ENCODE results near the gene SPIRE1.

SPIRE1 gene

DNA sequence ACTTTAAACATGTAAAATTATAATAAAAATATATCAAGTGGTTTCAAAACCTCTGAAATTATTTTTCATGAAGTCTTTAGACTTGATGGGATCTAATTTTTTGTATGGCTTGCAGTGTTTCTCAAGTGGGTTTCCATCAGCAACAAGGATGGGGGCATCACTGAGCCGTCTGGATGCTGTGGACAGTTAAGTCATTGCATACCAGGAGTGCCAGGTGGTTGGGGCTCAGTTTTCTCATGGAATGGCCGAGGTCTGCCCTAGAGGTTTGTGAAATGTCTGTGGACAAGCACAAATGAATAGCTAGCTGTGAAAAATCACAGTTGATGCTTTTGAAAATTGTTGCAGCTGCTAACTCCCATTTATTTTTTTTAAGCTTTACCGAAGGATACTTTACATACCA, 248.4 kb downstream of the SPIRE1 start:
- DNase-seq = no peak

DNA sequence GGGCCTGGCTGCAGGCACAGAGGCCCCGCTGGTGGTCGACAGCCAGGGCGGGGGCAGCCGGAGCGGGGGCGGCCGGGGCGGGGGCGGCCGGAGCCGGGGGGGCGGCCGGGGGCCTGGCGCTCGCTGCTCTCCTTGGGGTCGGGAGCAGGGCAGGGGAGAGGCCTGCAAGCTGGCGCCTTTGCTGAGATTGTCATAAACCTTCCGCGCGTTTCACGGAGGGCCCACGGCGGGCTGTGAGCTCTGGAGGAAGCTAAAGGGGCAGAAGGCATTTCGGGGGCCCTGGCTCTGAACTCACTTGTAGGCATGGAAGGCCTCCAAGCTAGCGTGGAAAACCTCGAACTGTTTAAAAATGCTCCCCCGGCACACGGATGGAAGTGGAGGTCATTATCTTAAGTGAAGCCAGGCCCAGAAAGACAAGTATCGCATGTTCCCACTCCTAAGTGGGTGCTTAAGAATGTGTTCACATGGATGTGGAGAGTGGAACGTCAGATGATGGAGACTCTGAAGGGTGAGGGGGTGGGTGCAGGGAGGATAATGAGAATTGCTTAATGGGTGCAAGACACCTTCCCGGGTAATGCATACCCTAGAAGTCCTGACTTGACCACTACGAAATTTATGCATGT, 249.5 kb downstream of the SPIRE1 start:
- no peak for DNase-seq

DNA sequence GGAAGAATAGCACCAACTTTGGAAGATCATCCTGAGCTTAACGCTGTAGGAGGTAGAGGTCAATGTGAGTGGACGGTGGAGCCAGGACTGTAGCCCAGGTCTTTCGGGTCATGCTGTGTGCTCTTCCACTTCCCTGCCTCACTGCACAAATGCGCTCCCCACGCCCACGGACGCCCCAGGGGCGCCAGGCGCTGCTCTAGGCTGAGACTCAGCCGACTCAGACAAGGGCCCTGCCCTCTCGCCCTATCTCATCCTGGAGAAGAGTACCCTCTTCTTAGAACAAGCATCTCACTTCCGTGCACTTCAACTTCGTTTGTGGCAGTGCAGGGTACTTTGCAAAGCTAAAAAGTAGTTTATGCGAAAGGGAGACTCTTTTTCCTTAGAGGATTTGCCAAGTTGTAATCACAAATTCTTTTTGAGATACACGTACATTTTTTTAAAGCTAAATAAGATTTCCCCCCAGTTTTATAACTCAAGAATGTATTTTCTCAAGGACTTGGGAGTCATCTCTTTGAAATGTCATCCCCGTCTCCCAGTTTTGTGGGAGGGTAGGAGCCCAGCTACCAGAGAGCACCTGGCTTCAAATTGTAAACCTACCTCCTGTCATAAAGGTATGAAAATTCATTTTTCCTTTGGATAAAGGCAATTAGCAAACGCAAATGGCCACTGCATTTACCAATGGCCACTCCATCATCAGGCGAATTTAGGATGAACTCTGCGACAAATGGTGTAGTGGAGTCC, 251.4 kb downstream of the SPIRE1 start:
- no peak for DNase-seq

DNA sequence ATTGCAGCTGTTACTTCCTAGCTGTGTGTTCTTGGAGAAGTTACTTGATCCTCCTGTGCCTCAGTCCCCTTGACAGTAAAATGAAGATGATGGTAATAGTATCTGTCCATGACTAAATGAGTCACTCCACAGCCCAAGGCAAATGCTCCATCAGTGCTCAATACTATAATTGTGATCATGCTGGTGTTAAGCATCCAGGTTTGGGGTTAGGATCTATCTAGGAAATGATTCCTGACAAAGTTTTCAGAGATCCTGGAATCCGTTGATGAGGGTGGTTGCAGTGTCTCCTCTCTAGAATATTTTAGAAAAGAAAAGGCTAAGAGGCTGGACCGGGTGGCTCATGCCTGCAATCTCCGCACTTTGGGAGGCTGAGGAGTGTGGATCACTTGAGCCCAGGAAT, 252.8 kb downstream of the SPIRE1 start:
- no peak for DNase-seq

DNA sequence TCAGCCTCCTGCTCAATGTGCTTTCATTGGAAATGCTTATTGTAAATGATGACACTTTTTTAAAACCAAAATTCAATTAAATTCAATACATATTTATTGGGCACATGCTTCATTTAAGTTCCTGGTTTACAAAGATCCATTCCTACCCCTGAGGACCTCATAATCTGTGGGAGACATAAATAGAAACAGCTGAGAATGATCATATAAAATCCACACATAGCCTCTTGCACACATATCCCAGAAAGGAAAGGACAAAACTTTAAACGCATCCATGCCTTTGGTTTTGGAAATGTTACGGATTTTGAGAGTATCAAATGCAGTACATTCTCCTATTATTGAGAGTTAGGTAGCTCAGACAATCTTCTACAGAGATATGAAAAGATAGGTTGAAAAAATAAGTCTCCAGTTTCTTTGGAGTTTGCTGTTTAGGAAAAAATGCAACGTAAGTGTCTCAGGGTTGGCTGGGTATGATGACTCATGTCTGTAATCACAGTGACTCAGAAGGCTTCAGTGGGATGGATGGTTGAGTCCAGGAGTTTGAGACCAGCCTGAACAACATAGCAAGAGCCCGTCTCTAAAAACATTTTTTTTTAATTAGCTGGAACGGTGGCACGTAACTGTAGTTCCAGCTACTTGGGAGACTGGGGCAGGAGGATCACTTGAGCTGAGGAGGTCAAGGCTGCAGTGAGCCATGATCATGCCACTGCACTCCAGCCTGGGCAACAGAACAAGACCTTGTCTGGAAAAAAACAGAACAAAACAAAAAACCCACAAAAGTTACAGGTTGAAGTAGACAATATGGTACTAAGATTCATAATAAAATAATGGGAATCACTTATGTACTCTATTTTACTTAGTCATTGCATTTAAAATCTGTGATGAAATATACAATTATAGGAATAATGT, 254.1 kb downstream of the SPIRE1 start:
- no peak for DNase-seq

DNA sequence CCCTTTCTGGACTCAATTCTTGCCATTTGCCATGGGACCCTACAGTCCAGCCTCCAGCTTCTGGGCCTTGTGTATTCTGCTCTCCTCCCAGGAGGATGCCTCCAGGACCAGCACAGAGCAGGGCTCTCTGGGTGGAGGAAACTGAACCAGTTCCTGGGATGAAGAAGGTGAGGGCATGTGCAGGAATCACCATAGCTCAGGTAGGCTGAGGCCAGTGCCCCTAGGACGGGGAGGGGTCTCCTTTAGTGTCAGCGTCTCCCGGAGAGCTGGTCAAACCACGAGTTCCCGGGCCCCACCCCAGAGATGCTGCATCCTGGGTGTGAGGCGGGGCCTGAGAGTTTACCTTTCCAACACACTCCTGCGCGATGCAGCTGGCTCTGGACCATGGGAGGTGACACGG, 256.0 kb downstream of the SPIRE1 start:
- no peak for DNase-seq

DNA sequence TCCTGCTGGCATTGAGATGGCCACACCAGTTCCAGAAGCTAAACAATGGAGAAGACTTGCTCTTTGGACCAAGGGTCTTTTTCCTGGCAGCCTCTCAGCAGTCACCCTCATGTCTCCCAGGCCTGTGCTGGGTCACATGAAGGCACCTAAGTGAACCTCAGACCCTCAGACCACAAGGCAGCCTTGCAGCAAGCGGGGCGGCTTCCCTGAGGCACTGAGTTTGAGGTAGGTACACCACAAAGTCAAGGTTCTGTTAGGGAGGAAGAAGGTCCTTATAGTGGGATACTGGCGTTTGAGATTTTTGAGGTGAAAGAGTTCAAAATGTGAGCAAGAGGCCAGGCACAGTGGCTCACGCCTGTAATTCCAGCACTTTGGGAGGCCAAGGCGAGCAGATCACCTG, 258.7 kb downstream of the SPIRE1 start:
- DNase-seq = no peak

DNA sequence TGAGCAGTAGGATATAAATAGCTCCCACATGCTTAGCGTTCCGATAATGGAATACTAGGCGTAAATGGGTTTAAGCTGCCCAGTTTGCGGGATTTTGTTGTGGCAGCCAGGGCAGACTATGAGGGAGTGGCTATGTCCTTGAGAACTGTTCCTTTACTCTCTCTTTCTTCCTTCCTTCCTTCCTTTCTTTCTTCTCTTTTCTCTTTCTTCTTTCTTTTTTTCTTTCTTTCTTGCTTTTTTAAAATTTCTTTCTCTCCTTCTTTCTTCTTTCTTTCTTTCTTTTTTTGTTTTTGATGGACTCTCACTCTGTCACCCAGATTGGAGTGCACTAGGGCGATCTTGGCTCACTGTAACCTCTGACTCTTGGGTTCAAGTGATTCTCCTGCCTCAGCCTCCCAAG, 259.3 kb downstream of the SPIRE1 start:
- no peak for DNase-seq

DNA sequence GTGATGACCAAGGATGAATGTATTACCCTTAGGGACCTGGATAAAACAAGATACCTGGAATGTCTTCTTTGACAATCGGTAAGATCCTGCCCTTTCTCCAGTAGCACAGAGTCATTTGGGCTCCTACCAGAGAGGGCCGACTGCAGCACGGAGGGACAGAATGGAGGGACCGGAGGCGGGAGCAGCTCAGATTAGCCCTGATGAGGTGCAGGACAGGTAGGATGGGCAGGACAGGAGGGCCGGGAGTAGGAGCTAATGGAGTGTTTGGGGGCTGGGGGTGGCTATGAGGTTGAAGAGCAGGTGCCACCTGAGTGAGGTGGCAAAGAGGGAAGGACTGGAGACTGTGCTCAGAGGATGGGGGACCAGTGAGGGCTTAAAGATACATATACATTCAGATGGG, 260.1 kb downstream of the SPIRE1 start:
- DNase-seq = no peak

DNA sequence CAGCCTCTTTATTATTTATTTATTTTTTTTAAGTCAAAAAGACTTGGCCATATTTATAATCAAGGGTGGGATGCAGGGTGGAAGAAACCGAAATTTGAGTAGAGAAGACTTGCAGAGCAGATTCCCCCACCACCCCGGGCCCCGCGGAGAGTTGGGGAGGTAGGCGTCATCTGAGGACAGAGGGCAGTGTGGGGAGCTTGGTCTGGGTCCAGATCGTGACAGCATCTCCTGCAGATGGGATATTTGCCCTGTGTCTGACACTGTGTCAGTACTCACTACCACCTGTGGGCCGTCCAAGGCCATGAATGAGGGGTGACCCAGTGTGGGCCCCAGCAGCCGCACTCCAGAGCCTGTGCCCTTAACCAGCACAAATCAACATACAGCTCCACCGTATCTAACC, 260.7 kb downstream of the SPIRE1 start:
- DNase-seq = no peak
